A549 (cell line): Measurements from ENCODE around the gene MRPL14.

Source experiments
- CHD2 ChIP-seq: fragments of 150-350 bp; IDR thresholded peaks from 2 replicates; pipeline ENCODE4 v1.6.1; 2014; ENCODE audit warnings: low read length; ENCODE audit not compliant: partially characterized antibody
- CTCF ChIP-seq: fragments of >200 bp; sonication (Bioruptor Twin); formaldehyde crosslinking; IDR thresholded peaks from 3 replicates; pipeline ENCODE4 v1.5.1; 2016
- JUNB ChIP-seq: fragments of >200 bp; sonication (Bioruptor Twin); formaldehyde crosslinking; IDR thresholded peaks from 2 replicates; pipeline ENCODE4 v1.6.1; 2016
- MAX ChIP-seq: IDR thresholded peaks from 2 replicates; pipeline ENCODE4 v1.6.1; 2012
- POLR2A ChIP-seq: IDR thresholded peaks from 2 replicates; pipeline ENCODE4 v1.6.1; 2012; ENCODE audit warnings: mild to moderate bottlenecking, low read length
- USF2 ChIP-seq: fragments of 450-650 bp; IDR thresholded peaks from 2 replicates; pipeline ENCODE4 v1.6.1; 2014; ENCODE audit warnings: antibody characterized with exemption

GRCh38 chr6:44110966-44111365 lies 16.3 kb downstream of the MRPL14 start:
- TF ChIP-seq CTCF (no peak), USF2 (no peak), JUNB (no peak), CHD2 (no peak), MAX (no peak), POLR2A (no peak)
